WTC11 (cell line): ENCODE results near the gene ITGA2. TPM values are rescaled to one million over a fixed set of nuclear protein-coding genes. Genes with fewer than 3 reads are reported as not detected.

ENCODE experiments used
- ATAC-seq: fragments of 200-7000 bp; cut with Tn5 transposase; 2 replicates; pipeline ENCODE4 v1.10.0; 2021; ENCODE audit warnings: mild to moderate bottlenecking, moderate library complexity
- CTCF ChIA-PET: fragments of 300-600 bp; sonication (Branson Sonifier 250); formaldehyde crosslinking; loops from one replicate; lab custom pipeline; 2021; ENCODE audit warnings: antibody characterized with exemption; lab: Charles Lee
- POLR2A ChIA-PET: fragments of 350-600 bp; sonication (Branson Sonifier 250); formaldehyde crosslinking; loops from one replicate; lab custom pipeline; 2021; ENCODE audit warnings: antibody characterized with exemption; lab: Charles Lee
- DNase-seq: peaks from one replicate; pipeline ENCODE4 v3.0.0; 2021; ENCODE audit warnings: low spot score
- H3K27ac Mint-ChIP-seq: 2 replicates; pipeline ENCODE4 v1.8.0; 2021; ENCODE audit warnings: mixed read lengths
- H3K27me3 Mint-ChIP-seq: 2 replicates; pipeline ENCODE4 v1.8.0; 2021; ENCODE audit warnings: low read depth, mild to moderate bottlenecking, moderate library complexity, mixed read lengths
- H3K36me3 Mint-ChIP-seq: 2 replicates; pipeline ENCODE4 v1.8.0; 2021; ENCODE audit warnings: mixed read lengths
- H3K4me1 Mint-ChIP-seq: 2 replicates; pipeline ENCODE4 v1.8.0; 2022; ENCODE audit warnings: mixed read lengths
- H3K4me3 Mint-ChIP-seq: 2 replicates; pipeline ENCODE4 v1.8.0; 2021; ENCODE audit warnings: mild to moderate bottlenecking, moderate library complexity, mixed read lengths
- H3K9me3 Mint-ChIP-seq: 2 replicates; pipeline ENCODE4 v1.8.0; 2021; ENCODE audit warnings: mixed read lengths
- E2F1 ChIP-seq: sonication (generic); formaldehyde crosslinking; IDR thresholded peaks from 2 replicates; pipeline ENCODE4 v1.8.0; 2022; ENCODE audit warnings: mild to moderate bottlenecking, missing genetic modification reagents
- FOXJ3 ChIP-seq: sonication (generic); formaldehyde crosslinking; IDR thresholded peaks from 2 replicates; pipeline ENCODE4 v1.9.0; 2021; ENCODE audit warnings: missing genetic modification reagents, mild to moderate bottlenecking, borderline replicate concordance
- FOXK1 ChIP-seq: sonication (generic); formaldehyde crosslinking; IDR thresholded peaks from 2 replicates; pipeline ENCODE4 v1.8.0; 2022; ENCODE audit warnings: mild to moderate bottlenecking, moderate library complexity, missing genetic modification reagents
- HMGXB4 ChIP-seq: sonication (generic); formaldehyde crosslinking; IDR thresholded peaks from 2 replicates; pipeline ENCODE4 v1.8.1; 2023; ENCODE audit warnings: mild to moderate bottlenecking, moderate library complexity, missing genetic modification reagents
- NFATC4 ChIP-seq: fragments of 250-450 bp; sonication (Bioruptor Pico); IDR thresholded peaks from 2 replicates; pipeline ENCODE4 v1.9.0; 2021; ENCODE audit warnings: mild to moderate bottlenecking
- NFYB ChIP-seq: sonication (generic); formaldehyde crosslinking; conservative IDR thresholded peaks from 2 replicates; pipeline ENCODE4 v1.8.0; 2022; ENCODE audit warnings: low read depth, missing genetic modification reagents
- NR1H2 ChIP-seq: sonication (generic); formaldehyde crosslinking; IDR thresholded peaks from 2 replicates; pipeline ENCODE4 v1.9.0; 2021; ENCODE audit warnings: mild to moderate bottlenecking, moderate library complexity, missing genetic modification reagents
- OVOL2 ChIP-seq: fragments of 250-450 bp; sonication (Bioruptor Pico); IDR thresholded peaks from 2 replicates; pipeline ENCODE4 v1.9.0; 2021; ENCODE audit warnings: mild to moderate bottlenecking, borderline replicate concordance
- PREB ChIP-seq: sonication (generic); formaldehyde crosslinking; IDR thresholded peaks from 2 replicates; pipeline ENCODE4 v1.8.1; 2022; ENCODE audit warnings: mild to moderate bottlenecking, missing genetic modification reagents, moderate library complexity, borderline replicate concordance
- RELA ChIP-seq: sonication (generic); formaldehyde crosslinking; IDR thresholded peaks from 2 replicates; pipeline ENCODE4 v1.8.1; 2022; ENCODE audit warnings: missing genetic modification reagents, mild to moderate bottlenecking, borderline replicate concordance
- TCF7 ChIP-seq: sonication (generic); formaldehyde crosslinking; IDR thresholded peaks from 2 replicates; pipeline ENCODE4 v1.8.0; 2022; ENCODE audit warnings: mild to moderate bottlenecking, low read depth, missing genetic modification reagents, moderate library complexity
- ZBTB43 ChIP-seq: sonication (generic); formaldehyde crosslinking; IDR thresholded peaks from 2 replicates; pipeline ENCODE4 v1.8.1; 2023; ENCODE audit warnings: mild to moderate bottlenecking, missing genetic modification reagents
- ZNF138 ChIP-seq: sonication (generic); formaldehyde crosslinking; conservative IDR thresholded peaks from 2 replicates; pipeline ENCODE4 v1.8.1; 2022; ENCODE audit warnings: mild to moderate bottlenecking, moderate library complexity, missing genetic modification reagents
- ZNF532 ChIP-seq: fragments of 250-450 bp; sonication (Bioruptor Pico); IDR thresholded peaks from 2 replicates; pipeline ENCODE4 v1.9.0; 2021; ENCODE audit warnings: mild to moderate bottlenecking, borderline replicate concordance
- total RNA-seq: library from RNA; stranded (reverse); gene quantifications from 3 replicates; pipeline ENCODE4 v1.2.3, GENCODE V29; 2021

Gene ITGA2
- total RNA-seq, 1 experiment from 2014 or later: 5.5 TPM

- TF ChIP-seq E2F1 (CRISPR knock-in tag): no peak
- TF ChIP-seq RELA (CRISPR knock-in tag): no peak
- TF ChIP-seq PREB: no peak
- no peak for TF ChIP-seq FOXK1 (CRISPR knock-in tag)
- TF ChIP-seq FOXJ3 (CRISPR knock-in tag): no peak
- TF ChIP-seq ZNF138 (CRISPR knock-in tag): no peak
- TF ChIP-seq NR1H2: no peak
- no peak for TF ChIP-seq OVOL2
- no peak for TF ChIP-seq NFYB (CRISPR knock-in tag)
- no peak for TF ChIP-seq HMGXB4 (CRISPR knock-in tag)
- TF ChIP-seq, all 79 proteins: peak for 0
Measured at GRCh38 chr5:52983731-52984636, 5.2 kb upstream of the ITGA2 start (continued).

- ChIA-PET POLR2A (no interaction called here), CTCF (interaction anchor here (0.7 kb wide), 1 partner anchor 150 kb away, joined by 5 read pairs; no protein-coding TSS in a partner anchor)
- DNase-seq: no peak
Measured at GRCh38 chr5:52985306-52985705, 3.8 kb upstream of the ITGA2 start.

More at GRCh38 chr5:52985306-52985705, 3.8 kb upstream of the ITGA2 start:
- H3K36me3 Mint-ChIP-seq: no peaks in the 10 kb centered on the region
- TF ChIP-seq ZNF532 (no peak), FOXK1 (CRISPR knock-in tag) (no peak), NFATC4 (CRISPR knock-in tag) (no peak), ZBTB43 (CRISPR knock-in tag) (no peak), TCF7 (CRISPR knock-in tag) (no peak)
- H3K4me1 Mint-ChIP-seq: peaks cover 24% of the 10 kb centered on the region
- peaks cover 9% of the 10 kb centered on the region for H3K9me3 Mint-ChIP-seq
- no peak for ATAC-seq
- peaks cover 24% of the 10 kb centered on the region for H3K27me3 Mint-ChIP-seq
- no peak overlapping the region for H3K4me3 Mint-ChIP-seq
- H3K27ac Mint-ChIP-seq: no peak overlapping the region
